Lower leg skin (tissue), 4 donors: Measurements from ENCODE around the gene DBF4B. TPM values are rescaled to one million over a fixed set of nuclear protein-coding genes. Genes with fewer than 3 reads are reported as not detected.
"Not testable (repeated sequence)": the region's sequence is repeated elsewhere in the genome, so short reads cannot be mapped to it uniquely, and the experiment has no call there.

Source experiments
- DNase-seq, 2 donors: peaks; one replicate each; pipeline ENCODE4 v3.0.0-alpha.2; 2019; ENCODE audit warnings: low spot score in 2 of 2
- H3K4me3 ChIP-seq: fragments of 200-600 bp; sonication (generic); 2 replicates; pipeline ENCODE4 v1.5.1; 2017; ENCODE audit warnings: mild to moderate bottlenecking, low read depth; ENCODE audit not compliant: poor library complexity, severe bottlenecking
- CTCF ChIP-seq, 3 donors: fragments of 450-650 bp; IDR thresholded peaks; one replicate each; pipeline ENCODE4 v1.5.1; 2016; ENCODE audit warnings: antibody characterized with exemption in 3 of 3, mild to moderate bottlenecking in 3 of 3, moderate library complexity in 2 of 3
- POLR2A ChIP-seq, 2 donors: fragments of 450-650 bp; IDR thresholded peaks; one replicate each; pipeline ENCODE4 v1.6.1; 2016 to 2017; ENCODE audit warnings: antibody characterized with exemption in 2 of 2, mild to moderate bottlenecking in 1 of 2, moderate library complexity in 1 of 2
- WGBS, 2 donors: methylation state at CpG; one replicate each; pipeline ENCODE4 v1.1.5; 2018; 5-methylcytosine and 5-hydroxymethylcytosine counted together
- intact Hi-C: fragments of 100-400 bp; cut with DNase I; formaldehyde crosslinking; loops from one replicate; pipeline ENCODE4 v1.15.0; 2023; ENCODE audit warnings: low total_unique reads
- total RNA-seq, 4 donors: library from RNA; depleted of rRNA; stranded (reverse); fragments of >200 nt; gene quantifications; one replicate each; pipeline ENCODE4 v1.1.0, GENCODE V29; 2016

The DBF4B gene
- total RNA-seq, 4 donors from 2014 or later, result 1.3 to 3.5 (median 2.1) TPM

- intact Hi-C loops, result no loop called here
- WGBS, 2 donors, result 93% methylated on average over 7 of the region's 7 CpGs
- no peak overlapping the region for H3K4me3 ChIP-seq
- TF ChIP-seq CTCF (IDR thresholded peaks at IDR 0.05) (no peak), POLR2A (IDR thresholded peaks at IDR 0.05) (no peak)
- DNase-seq, result no peak
These were observed 42.9 kb downstream of the DBF4B start for GRCh38 chr17:44751331-44751730.

- TF ChIP-seq CTCF (IDR thresholded peaks at IDR 0.05) (no peak), POLR2A (IDR thresholded peaks at IDR 0.05) (no peak)
- DNase-seq, result no peak
- WGBS, 2 donors, result 89 to 92% methylated on average over 10 of the region's 10 CpGs
- no peak overlapping the region for H3K4me3 ChIP-seq
- intact Hi-C loops, result no loop called here
These were observed 43.3 kb downstream of the DBF4B start for GRCh38 chr17:44751806-44752205.

- no peak for TF ChIP-seq CTCF (IDR thresholded peaks at IDR 0.05)
- 80 to 88% methylated on average over 10 to 17 of the region's 17 CpGs for WGBS, 2 donors
- DNase-seq, result no peak
- H3K4me3 ChIP-seq, result no peak overlapping the region
- intact Hi-C loops, result no loop called here
These were observed 44.7 kb downstream of the DBF4B start for GRCh38 chr17:44752953-44753861.

GRCh38 chr17:44754276-44754675 is 45.8 kb downstream of the DBF4B start:
- intact Hi-C loops, result no loop called here
- TF ChIP-seq CTCF (IDR thresholded peaks at IDR 0.05), result no peak
- no peak for TF ChIP-seq POLR2A (IDR thresholded peaks at IDR 0.05)
- DNase-seq, result no peak
- no peak overlapping the region for H3K4me3 ChIP-seq
- WGBS, 2 donors, result 80% methylated on average over 7 of the region's 7 CpGs

- H3K4me3 ChIP-seq, DNase-seq, intact Hi-C loops: not testable (repeated sequence)
- 84 to 97% methylated on average over 5 of the region's 5 CpGs for WGBS, 2 donors
These were observed 46.7 kb downstream of the DBF4B start for GRCh38 chr17:44755180-44755579.

GRCh38 chr17:44757045-44757917 is 48.8 kb downstream of the DBF4B start:
- no peak for DNase-seq
- TF ChIP-seq CTCF (IDR thresholded peaks at IDR 0.05) (no peak), POLR2A (IDR thresholded peaks at IDR 0.05) (no peak)
- intact Hi-C loops, result no loop called here
- no peak overlapping the region for H3K4me3 ChIP-seq
- 74% methylated on average over 10 of the region's 10 CpGs for WGBS, 2 donors
